HepG2 (cell line): ENCODE results near the gene CSNK2A1. TPM values are rescaled to one million over a fixed set of nuclear protein-coding genes. Genes with fewer than 3 reads are reported as not detected.

ENCODE experiments used
- ATRX ChIP-seq: sonication (generic); formaldehyde crosslinking; IDR thresholded peaks from 2 replicates; pipeline ENCODE4 v1.4.0; 2020; ENCODE audit warnings: missing genetic modification reagents, borderline replicate concordance
- FOXO1 ChIP-seq: sonication (generic); formaldehyde crosslinking; IDR thresholded peaks from 2 replicates; pipeline ENCODE4 v1.4.0; 2020; ENCODE audit warnings: missing genetic modification reagents
- KDM3A ChIP-seq: IDR thresholded peaks from 2 replicates; pipeline ENCODE4 v1.6.1; 2018; ENCODE audit warnings: low read depth, missing compliant biosample characterization
- KLF6 ChIP-seq: IDR thresholded peaks from 2 replicates; pipeline ENCODE4 v1.8.0; 2016; ENCODE audit warnings: missing biosample characterization, missing genetic modification reagents
- MAFF ChIP-seq: IDR thresholded peaks from 2 replicates; pipeline ENCODE4 v1.6.1; 2011; ENCODE audit warnings: low read depth, low read length, improper control_type of control experiment
- PRDM10 ChIP-seq: sonication (generic); formaldehyde crosslinking; IDR thresholded peaks from 2 replicates; pipeline ENCODE4 v1.4.0; 2020; ENCODE audit warnings: low read depth, missing genetic modification reagents
- PRPF4 ChIP-seq: fragments of 200-400 bp; formaldehyde crosslinking; IDR thresholded peaks from 2 replicates; pipeline ENCODE4 v1.6.1; 2016; ENCODE audit warnings: low read length, low read depth; ENCODE audit not compliant: poor library complexity, severe bottlenecking
- ZBTB33 ChIP-seq: sonication (generic); formaldehyde crosslinking; IDR thresholded peaks from 2 replicates; pipeline ENCODE4 v1.4.0; 2020; ENCODE audit warnings: missing genetic modification reagents
- ZFP90 ChIP-seq: sonication (generic); formaldehyde crosslinking; IDR thresholded peaks from 2 replicates; pipeline ENCODE4 v1.8.0; 2022; ENCODE audit warnings: missing genetic modification reagents, mild to moderate bottlenecking, inconsistent platforms, borderline replicate concordance
- ZNF558 ChIP-seq: sonication (generic); formaldehyde crosslinking; IDR thresholded peaks from 2 replicates; pipeline ENCODE4 v1.9.0; 2022; ENCODE audit warnings: mild to moderate bottlenecking, missing genetic modification reagents, borderline replicate concordance
- ZNF703 ChIP-seq: sonication (generic); formaldehyde crosslinking; IDR thresholded peaks from 2 replicates; pipeline ENCODE4 v1.5.1; 2020; ENCODE audit warnings: missing genetic modification reagents, mild to moderate bottlenecking, moderate library complexity, borderline replicate concordance
- polyA plus RNA-seq, 8 experiments: library from polyadenylated mRNA; depleted of rRNA in 3 of 8; stranded (reverse) in 7 of 8; unstranded in 1 of 8; fragments of >200 nt; fragmentation: Illumina TruSeq in 4 of 8; extraction: Trizol in 4 of 8; gene quantifications; 2 replicates each; pipeline versions ENCODE4 v1.2.1 to v1.2.3, GENCODE V29; 2011 to 2016; ENCODE audit warnings: low read depth in 4 of 8, missing spikeins in 1 of 8, mixed read lengths in 1 of 8; ENCODE audit not compliant: insufficient read depth in 1 of 8
- total RNA-seq, 5 experiments: library from RNA; depleted of rRNA; stranded (reverse); fragments of >200 nt; fragmentation: Illumina TruSeq; extraction: Trizol; gene quantifications; 2 replicates each; pipeline ENCODE4 v1.2.3, GENCODE V29; 2016; ENCODE audit warnings: low read depth in 1 of 5
- TF ChIP-seq, protein P1 (sequence below): sonication (generic); formaldehyde crosslinking; IDR thresholded peaks from 2 replicates; pipeline ENCODE4 v1.4.0; 2020; ENCODE audit warnings: mild to moderate bottlenecking, missing genetic modification reagents
- TF ChIP-seq, protein P2 (sequence below): sonication (generic); formaldehyde crosslinking; IDR thresholded peaks from 2 replicates; pipeline ENCODE4 v1.4.0; 2020; ENCODE audit warnings: mild to moderate bottlenecking, missing genetic modification reagents

The CSNK2A1 gene
- total and polyA plus RNA-seq, 2 of the 13 experiments (the other 11 are each of a cell fraction or from before 2014, with no cell fraction given), result 153 to 231 TPM

DNA sequence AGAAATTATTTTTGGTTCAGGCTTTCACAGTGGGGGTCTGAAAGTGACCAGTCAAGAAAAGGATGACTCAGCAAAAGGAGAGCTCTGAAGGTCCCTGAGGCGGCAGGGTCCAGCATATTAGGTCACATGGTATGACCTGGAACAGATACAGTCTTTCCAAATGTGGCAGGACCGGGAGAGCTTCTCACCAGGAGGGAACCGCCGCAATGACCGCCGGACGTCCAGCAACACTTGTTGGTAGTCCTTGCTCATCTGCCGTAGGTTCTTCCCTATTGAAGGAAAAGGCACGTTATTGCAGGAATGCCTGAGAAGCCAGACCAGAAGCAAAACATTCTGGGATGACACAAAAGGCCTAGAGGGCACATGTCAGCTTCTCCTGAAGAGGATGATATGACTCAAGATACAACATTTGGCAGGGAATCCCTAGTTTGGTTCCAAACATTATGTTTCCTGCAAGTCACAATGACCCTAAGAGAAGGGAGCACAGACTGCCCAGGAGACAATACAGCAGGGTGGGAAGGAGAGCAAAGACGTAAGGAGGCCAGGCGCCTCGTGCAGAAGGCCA, 98.6 kb downstream of the CSNK2A1 start (continued):
- TF ChIP-seq PRDM10, result no peak
- TF ChIP-seq KLF6 (CRISPR knock-in tag), result no peak
- TF ChIP-seq, protein P1, sequence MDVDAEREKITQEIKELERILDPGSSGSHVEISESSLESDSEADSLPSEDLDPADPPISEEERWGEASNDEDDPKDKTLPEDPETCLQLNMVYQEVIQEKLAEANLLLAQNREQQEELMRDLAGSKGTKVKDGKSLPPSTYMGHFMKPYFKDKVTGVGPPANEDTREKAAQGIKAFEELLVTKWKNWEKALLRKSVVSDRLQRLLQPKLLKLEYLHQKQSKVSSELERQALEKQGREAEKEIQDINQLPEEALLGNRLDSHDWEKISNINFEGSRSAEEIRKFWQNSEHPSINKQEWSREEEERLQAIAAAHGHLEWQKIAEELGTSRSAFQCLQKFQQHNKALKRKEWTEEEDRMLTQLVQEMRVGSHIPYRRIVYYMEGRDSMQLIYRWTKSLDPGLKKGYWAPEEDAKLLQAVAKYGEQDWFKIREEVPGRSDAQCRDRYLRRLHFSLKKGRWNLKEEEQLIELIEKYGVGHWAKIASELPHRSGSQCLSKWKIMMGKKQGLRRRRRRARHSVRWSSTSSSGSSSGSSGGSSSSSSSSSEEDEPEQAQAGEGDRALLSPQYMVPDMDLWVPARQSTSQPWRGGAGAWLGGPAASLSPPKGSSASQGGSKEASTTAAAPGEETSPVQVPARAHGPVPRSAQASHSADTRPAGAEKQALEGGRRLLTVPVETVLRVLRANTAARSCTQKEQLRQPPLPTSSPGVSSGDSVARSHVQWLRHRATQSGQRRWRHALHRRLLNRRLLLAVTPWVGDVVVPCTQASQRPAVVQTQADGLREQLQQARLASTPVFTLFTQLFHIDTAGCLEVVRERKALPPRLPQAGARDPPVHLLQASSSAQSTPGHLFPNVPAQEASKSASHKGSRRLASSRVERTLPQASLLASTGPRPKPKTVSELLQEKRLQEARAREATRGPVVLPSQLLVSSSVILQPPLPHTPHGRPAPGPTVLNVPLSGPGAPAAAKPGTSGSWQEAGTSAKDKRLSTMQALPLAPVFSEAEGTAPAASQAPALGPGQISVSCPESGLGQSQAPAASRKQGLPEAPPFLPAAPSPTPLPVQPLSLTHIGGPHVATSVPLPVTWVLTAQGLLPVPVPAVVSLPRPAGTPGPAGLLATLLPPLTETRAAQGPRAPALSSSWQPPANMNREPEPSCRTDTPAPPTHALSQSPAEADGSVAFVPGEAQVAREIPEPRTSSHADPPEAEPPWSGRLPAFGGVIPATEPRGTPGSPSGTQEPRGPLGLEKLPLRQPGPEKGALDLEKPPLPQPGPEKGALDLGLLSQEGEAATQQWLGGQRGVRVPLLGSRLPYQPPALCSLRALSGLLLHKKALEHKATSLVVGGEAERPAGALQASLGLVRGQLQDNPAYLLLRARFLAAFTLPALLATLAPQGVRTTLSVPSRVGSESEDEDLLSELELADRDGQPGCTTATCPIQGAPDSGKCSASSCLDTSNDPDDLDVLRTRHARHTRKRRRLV (CRISPR knock-in tag), result no peak
- no peak for TF ChIP-seq ZNF703 (CRISPR knock-in tag)
- no peak for TF ChIP-seq ZFP90 (CRISPR knock-in tag)
- no peak for TF ChIP-seq ATRX (CRISPR knock-in tag)
- TF ChIP-seq, protein P2, sequence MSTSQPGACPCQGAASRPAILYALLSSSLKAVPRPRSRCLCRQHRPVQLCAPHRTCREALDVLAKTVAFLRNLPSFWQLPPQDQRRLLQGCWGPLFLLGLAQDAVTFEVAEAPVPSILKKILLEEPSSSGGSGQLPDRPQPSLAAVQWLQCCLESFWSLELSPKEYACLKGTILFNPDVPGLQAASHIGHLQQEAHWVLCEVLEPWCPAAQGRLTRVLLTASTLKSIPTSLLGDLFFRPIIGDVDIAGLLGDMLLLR (CRISPR knock-in tag), result no peak
- no peak for TF ChIP-seq FOXO1 (CRISPR knock-in tag)
- peak; percentile 99 for TF ChIP-seq MAFF
- TF ChIP-seq KDM3A, result no peak
- TF ChIP-seq ZNF558 (CRISPR knock-in tag), result no peak
- peak; percentile 19; the same call in 1 of the 2 replicates for TF ChIP-seq ZBTB33
- no peak for TF ChIP-seq PRPF4
